RWPE2 (cell line): ENCODE results near the gene METTL15.

Experiments
- ATAC-seq: fragments of 200-7000 bp; cut with Tn5 transposase; 3 replicates; pipeline ENCODE4 v1.9.1; 2021; ENCODE audit warnings: low read depth
- DNase-seq: peaks from one replicate; pipeline ENCODE4 v3.0.0-alpha.2; 2020; ENCODE audit warnings: low spot score
- H3K27ac ChIP-seq: fragments of 450-650 bp; 2 replicates; pipeline ENCODE4 v1.5.1; 2017; ENCODE audit warnings: mild to moderate bottlenecking; ENCODE audit not compliant: poor library complexity, severe bottlenecking
- H3K27me3 ChIP-seq: fragments of 250-450 bp; sonication (Bioruptor Pico); 2 replicates; pipeline ENCODE4 v1.5.1; 2021; ENCODE audit warnings: mild to moderate bottlenecking, moderate library complexity; ENCODE audit not compliant: insufficient read depth, poor library complexity, severe bottlenecking
- H3K36me3 ChIP-seq: fragments of 250-450 bp; sonication (Bioruptor Pico); 2 replicates; pipeline ENCODE4 v1.5.1; 2020; ENCODE audit warnings: low read depth, mild to moderate bottlenecking, moderate library complexity
- H3K4me1 ChIP-seq: fragments of 250-450 bp; sonication (Bioruptor Pico); 2 replicates; pipeline ENCODE4 v1.5.1; 2021; ENCODE audit warnings: mild to moderate bottlenecking, moderate library complexity; ENCODE audit not compliant: insufficient read depth, poor library complexity, severe bottlenecking
- H3K4me3 ChIP-seq: fragments of 250-450 bp; sonication (Bioruptor Pico); 2 replicates; pipeline ENCODE4 v1.5.1; 2021; ENCODE audit warnings: mild to moderate bottlenecking, moderate library complexity; ENCODE audit not compliant: severe bottlenecking
- H3K9me3 ChIP-seq: fragments of 250-450 bp; sonication (Bioruptor Pico); 2 replicates; pipeline ENCODE4 v1.5.1; 2021; ENCODE audit warnings: mild to moderate bottlenecking, moderate library complexity; ENCODE audit not compliant: severe bottlenecking
- CTCF ChIP-seq: fragments of 450-650 bp; IDR thresholded peaks from one replicate; pipeline ENCODE4 v1.5.1; 2017; ENCODE audit warnings: mild to moderate bottlenecking, moderate library complexity; ENCODE audit not compliant: poor library complexity, severe bottlenecking

METTL15 gene

GRCh38 chr11:28104984-28105383, 3.2 kb upstream of the METTL15 start:
- DNase-seq (no peak), ATAC-seq (no peak)
- H3K4me3 ChIP-seq: no peak overlapping the region
- TF ChIP-seq CTCF: no peak
- 0 out of 2 replicates have a peak, but pooled peaks cover 3% of the 10 kb centered on the region for H3K36me3 ChIP-seq
- no peaks in the 10 kb centered on the region for H3K27me3 ChIP-seq
- no peaks in the 10 kb centered on the region for H3K9me3 ChIP-seq
- no peak overlapping the region for H3K27ac ChIP-seq
- peaks cover 45% of the 10 kb centered on the region for H3K4me1 ChIP-seq

GRCh38 chr11:28105869-28106268, 2.3 kb upstream of the METTL15 start:
- Histone ChIP-seq H3K4me3 (no peak overlapping the region), H3K27ac (no peak overlapping the region), H3K27me3 (no peaks in the 10 kb centered on the region), H3K4me1 (peaks cover 45% of the 10 kb centered on the region), H3K36me3 (0 out of 2 replicates have a peak, but pooled peaks cover 3% of the 10 kb centered on the region), H3K9me3 (no peaks in the 10 kb centered on the region)
- DNase-seq (no peak), ATAC-seq (no peak)
- no peak for TF ChIP-seq CTCF

- Histone ChIP-seq H3K9me3 (no peaks in the 10 kb centered on the region), H3K27me3 (no peaks in the 10 kb centered on the region), H3K4me1 (peaks cover 52% of the 10 kb centered on the region), H3K4me3 (peak overlapping the region; percentile 59), H3K36me3 (peaks cover 8% of the 10 kb centered on the region; the same call in 1 of the 2 replicates), H3K27ac (peak overlapping the region; percentile 80)
- DNase-seq: no peak
- TF ChIP-seq CTCF: no peak
- ATAC-seq: no peak
These were observed 1.7 kb upstream of the METTL15 start for GRCh38 chr11:28106353-28107043.

GRCh38 chr11:28107191-28107749, 918 bp upstream of the METTL15 start:
- peak; percentile 2; the same call in 2 of the 3 replicates for ATAC-seq
- DNase-seq: no peak
- Histone ChIP-seq H3K27me3 (no peaks in the 10 kb centered on the region), H3K9me3 (no peaks in the 10 kb centered on the region), H3K36me3 (peaks cover 13% of the 10 kb centered on the region), H3K4me3 (peak overlapping the region; percentile 59), H3K27ac (peak overlapping the region; percentile 80), H3K4me1 (peaks cover 55% of the 10 kb centered on the region)
- no peak for TF ChIP-seq CTCF

- Histone ChIP-seq H3K4me3 (peak overlapping the region; percentile 59), H3K36me3 (peaks cover 30% of the 10 kb centered on the region), H3K27me3 (no peaks in the 10 kb centered on the region), H3K9me3 (no peaks in the 10 kb centered on the region), H3K4me1 (peaks cover 46% of the 10 kb centered on the region), H3K27ac (peak overlapping the region; percentile 80)
- ATAC-seq (no peak), DNase-seq (no peak)
- no peak for TF ChIP-seq CTCF
These were observed 770 bp downstream of the METTL15 start for GRCh38 chr11:28108958-28109357.
